GM18499 (cell line): ENCODE results near the gene NODAL.

Experiments
- ATAC-seq: cut with Tn5 transposase; IDR thresholded peaks from one replicate; pipeline ENCODE4 v1.9.1; 2021; ENCODE audit warnings: moderate number of reproducible peaks; ENCODE audit not compliant: insufficient read depth, unreplicated experiment

The NODAL gene

DNA sequence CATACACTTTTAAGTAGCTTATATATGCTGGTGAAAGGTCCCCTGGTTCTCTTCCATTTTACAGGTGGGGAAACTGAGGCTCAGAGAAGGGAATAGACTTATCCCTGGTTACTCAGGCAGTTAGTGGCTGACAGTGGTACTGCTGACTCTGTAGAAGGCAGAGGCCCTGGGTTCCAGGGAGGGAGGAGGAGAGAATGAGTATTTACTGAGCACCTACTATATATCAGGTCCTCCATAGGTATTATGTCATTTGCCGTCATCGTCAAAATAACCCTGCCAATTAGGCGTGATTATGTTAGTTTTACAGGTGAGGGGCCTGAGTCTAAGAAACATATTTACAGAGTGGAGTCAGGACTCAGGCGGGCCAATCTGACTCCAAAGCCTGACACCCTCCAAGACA is 23.8 kb upstream of the NODAL start:
- ATAC-seq: no peak

DNA sequence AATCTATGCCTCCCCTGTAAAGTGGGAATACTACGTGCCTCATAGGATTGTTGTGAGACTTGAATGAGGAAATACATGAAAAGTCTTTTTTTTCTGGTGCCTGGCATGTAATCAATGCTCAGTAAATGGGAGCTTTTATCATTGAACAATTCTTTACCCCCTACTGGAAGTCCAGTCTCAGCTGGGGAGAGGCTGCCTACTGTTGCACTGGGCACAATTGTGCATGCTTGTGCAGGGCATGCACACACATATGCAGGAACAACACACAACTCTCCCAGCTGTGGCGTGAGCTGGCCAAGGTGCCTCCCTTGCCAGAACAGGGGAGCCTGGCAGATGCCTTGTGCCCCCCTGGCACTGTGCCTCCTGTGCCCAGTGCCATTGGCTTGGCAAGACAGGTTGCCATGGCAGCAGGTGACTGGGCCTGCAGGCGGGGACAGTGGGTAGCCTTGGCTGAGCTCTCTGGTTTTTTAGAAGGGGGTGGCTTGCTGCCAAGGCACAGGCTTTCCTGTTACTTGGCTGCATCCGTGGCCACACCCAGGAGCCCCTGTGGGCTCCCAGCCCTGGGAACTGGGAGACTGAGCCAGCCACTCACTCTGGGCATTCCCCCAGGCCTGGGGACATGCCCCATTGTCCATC is 21.0 kb upstream of the NODAL start:
- ATAC-seq: no peak

DNA sequence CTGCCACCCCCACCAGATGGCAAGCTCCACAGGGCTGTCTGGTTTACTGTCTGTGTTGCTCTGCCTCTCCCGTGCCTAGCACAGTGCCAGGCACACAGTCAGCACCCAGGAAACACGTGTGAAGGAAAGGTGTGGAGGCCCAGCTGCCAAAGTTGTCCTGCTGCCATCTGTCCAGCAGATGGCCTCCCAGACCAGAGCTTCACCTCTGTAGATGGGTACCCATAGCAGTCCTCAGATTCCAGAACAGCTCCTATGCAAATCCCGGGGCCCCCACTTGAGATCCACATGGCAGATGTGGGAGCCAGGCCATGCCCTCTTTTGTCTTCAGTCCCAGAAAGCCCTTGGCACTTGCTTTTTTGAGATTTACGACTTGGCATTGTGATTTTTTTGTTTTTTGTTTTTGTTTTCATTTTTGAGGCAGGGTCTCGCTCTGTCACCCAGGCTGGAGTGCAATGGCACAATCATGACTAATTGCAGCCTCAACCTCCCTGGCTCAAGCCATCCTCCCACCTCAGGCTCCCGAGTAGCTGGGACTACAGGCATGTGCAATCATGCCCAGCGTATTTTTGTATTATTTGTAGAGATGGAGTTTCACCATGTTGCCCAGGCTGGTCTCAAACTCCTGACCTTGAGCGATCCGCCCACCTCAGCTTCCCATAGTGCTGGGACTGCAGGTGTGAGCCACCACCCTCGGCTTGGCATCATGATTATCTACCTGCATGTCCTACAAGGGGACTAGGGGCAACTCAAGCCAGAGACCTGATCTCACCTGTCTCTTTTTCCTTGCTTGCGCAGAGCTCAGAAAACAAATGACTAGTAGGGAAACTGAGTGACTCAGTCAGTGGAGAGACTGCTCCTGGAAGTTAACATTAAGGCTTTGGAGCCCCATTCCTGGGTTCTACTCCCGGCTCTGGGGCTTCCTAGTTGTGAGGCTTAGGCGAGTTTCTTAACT is 20.2 kb upstream of the NODAL start:
- no peak for ATAC-seq

DNA sequence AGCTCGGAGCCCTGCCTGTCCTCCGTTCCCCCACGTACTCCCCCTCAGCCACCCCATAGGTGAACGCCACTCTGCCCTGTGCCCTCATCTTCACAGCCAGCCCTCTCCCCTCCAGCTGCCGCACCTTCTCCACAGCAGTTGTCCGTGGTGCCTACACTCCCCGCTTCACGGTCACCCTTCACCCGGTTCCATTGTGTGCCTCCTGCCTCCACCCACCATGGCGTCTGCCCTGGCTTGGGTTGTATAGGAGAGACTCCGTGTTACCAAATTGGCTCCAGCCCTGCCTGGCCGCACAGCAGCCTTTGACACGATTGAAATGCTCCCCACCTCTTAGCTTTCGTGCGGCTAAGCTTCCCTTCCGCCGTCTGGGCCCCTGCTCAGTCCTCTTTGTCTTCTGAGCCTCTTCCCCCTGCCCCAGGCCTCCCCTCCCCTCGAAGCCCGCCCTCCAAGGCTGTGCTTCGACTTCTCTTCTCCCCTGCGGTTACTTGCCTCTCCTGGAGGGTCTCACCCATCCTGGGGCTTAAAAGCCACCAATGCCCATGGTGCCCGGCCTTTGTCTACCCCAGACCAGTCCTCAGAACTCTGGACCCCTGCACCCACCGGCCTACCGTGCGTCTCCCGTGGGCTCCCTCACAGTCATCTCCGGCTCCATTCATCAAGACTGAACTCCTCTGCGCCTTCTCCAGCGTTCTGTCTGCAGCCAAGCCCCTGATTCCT is 18.5 kb upstream of the NODAL start:
- ATAC-seq: no peak

DNA sequence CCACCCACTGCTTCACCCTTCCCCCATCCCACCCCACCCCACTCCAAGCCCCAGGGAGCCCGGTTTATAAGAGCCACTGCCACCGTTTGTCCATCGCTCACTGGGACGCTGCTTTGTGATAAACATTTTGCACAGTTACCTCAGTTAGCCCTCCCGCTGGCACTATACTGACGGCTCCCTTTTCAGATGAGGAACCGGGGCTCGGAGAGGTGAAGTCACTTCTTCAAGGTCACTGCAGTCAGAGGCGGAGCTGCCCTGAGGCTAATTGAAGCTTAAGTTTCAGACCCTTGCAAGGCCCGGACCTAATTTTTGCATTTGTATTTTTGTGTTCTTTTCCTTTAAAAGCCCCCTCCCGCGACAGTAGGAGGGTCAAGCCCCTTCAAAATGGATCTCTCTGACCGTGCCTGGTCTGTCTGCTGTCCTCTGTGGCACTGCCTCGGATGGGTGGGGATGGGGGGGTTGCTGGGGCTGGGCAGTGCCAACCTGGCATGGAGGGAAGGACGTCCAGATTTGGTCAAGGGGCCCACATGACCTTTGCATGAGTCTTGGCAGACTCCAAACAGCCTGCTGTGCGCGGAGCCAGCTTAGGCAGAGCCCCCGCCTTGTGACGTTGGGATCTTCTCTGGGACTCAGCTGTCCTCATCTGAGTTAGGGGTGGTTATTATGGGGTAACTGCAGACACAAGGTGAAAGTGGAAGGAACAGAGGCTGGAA is 17.7 kb upstream of the NODAL start:
- ATAC-seq: no peak

DNA sequence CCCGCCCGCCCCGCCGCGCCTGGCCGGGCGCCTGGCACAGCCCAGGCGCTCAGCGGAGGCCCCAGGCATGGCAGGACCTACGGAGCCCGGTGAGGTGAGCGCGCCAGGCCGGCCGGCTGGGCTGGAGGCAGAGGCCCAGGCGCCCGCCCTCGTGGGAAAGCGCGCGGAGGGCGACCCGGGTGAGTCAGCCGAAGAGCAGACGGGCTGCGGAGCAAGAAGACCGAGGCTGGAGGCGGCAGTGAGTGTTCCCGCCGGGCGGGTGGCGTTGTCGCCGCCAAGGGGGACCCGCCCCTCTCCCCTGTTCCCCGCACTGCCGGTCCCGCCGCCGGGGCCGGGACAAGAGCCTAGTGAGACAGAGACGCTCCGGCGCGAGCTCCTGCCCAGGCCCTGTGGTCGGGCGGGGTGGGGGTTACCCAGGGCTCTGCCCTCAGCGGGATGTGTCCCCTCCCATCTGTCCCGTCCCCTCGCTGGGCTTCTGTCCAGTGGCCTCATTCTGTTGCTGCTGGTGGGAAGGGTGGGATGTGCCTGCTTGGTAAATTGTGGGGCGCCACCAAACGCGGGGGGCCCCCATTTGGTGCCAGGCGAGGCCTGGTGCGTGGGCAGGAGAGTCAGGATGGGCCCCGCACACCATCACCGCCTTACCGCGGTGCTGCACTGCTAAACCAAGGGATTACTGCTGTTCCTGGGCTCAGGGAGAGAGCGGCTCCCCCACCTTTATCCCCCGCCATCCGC is 17.0 kb upstream of the NODAL start:
- ATAC-seq: no peak

DNA sequence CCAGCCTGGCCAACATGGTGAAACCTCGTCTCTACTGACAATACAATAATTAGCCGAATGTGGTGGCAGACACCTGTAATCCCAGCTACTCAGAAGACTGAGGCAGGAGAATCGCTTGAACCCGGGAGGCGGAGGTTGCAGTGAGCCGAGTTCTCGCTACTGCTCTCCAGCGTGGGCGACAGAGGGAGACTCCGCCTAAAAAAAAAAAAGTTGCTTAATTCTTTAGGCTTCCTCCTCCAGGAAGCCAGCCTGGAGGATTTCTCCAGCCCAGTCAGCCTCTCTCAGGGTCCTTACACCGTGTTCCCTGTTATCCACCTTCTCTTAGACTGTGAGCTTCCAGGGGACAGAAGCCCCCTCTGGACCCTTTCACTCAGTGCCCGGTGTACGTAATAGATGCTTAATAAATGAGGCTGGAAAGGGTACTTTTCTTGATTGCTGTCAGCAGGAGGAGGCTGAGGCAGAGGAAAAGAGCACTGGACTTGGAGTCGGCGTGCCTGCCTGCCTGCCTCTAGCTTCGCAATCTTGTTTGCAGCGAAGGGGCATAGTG is 16.4 kb upstream of the NODAL start:
- no peak for ATAC-seq

DNA sequence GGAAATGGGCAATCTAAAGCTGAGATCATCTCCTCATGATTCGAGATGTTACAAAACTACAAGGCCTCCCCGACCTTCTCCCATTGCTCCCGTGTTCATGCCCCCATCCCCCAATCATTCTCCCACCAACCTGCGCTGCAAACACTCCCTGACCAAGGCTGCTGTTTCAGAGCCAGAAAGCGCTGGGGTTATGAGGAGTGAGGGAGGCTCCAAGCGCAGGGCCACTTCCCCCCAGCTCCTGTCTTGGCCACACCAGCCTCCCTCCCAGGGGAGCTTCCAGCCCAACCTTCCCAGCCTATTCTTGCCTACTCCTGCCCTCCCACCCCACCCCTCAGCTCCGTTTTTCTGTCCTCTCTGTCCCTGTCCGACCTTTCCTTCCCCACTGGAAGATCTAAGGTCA is 14.7 kb upstream of the NODAL start:
- ATAC-seq: no peak

DNA sequence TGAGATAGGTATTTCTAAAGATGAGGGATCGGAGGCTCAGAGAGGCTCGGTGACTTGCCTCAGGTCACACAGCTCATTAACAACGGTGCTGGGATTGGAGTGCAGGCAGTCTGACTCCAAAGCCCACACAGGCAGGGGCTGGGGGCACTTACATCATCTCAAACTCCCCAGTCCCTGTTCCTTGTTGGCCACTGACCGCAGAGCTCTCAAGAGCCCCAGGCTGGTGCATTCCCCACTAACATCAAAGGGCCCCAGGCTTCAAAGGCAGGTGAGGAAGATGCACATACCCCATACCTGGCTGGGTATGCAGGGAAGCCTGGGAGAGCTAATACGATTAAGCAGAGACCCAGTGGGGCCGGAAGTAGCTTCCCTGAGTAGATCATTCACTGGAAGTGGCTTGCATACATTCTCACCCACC is 13.7 kb upstream of the NODAL start:
- ATAC-seq: no peak

DNA sequence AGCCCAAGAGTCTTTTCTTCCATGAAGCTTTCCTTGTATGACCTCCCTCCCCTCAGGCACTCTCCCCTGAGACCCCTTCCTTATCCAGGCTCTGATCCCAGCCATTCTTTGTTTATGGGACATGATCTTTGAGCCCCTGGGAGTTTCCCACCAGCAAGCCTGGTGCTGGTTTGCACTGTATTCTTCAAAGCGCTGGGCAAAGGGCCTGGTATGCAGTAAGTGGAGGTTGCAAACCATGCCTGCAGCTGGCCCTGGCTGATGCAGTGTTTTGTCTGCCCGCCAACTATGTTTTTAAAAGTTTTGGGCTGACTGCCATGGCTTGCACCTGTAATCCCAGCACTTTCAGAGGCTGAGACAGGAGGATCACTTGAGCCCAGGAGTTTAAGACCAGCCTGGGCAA is 6.8 kb upstream of the NODAL start:
- ATAC-seq: no peak

DNA sequence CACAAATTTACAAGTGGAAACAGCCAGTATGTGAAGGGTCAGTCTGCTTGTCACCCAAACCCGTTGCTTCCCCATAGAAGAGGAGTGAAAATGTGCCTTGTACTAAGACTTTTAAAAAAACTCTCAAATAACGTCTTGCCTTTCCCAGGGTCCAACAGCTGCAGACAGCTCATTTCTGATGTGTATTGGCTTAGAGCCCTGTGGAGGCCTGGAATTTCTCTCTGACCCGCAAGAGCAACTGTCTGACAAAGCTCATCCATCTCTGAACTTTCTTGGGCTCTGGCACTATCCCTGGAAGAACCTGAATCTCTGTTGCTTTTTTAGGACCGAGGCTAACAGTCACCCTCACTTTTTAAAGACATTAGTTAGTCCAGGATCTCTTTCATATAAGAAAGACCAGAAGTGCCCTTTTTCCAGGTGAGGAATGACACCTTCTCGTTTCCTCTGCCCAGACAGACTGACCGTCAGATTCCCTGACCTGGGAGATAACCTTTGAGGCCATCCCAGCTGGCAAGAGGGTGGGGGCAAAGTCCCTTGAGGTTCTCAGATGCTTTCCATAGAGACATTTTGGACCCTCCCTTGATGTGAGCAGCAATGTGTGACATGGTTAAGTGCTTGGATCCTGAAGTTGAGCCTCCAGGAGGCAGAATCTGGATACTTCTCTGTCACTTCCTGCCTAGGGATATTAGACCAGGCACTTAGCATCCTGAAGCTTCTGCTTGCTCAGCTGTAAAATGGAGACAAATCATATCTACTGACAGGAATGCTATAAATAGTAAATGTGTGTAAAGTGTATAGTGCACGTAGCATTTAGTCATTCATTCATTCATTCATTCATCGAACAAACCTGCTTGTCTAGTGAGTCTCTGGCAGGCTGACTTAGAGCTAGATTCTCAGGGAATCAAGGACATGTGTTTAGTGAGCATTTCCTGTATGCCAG is 4.5 kb upstream of the NODAL start:
- ATAC-seq: no peak

DNA sequence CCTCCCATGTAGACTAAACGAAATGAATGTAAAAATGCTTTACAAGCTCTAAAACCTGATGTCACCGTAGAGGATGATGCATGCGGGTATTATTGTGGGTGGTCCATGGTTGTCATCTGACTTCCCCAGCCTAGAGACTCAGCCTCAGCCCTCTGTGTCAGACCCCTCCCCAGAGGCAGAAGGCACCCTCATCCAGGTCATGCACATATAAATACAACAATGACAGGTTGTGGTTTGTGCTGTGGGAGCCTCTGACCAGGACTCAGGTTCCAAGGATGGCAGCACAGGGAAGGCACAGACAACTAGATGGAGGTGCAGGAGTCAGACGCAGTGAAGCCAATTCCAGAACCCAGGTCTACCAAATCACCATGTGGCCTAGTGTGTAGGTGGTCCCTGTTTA is 3.3 kb upstream of the NODAL start:
- no peak for ATAC-seq

DNA sequence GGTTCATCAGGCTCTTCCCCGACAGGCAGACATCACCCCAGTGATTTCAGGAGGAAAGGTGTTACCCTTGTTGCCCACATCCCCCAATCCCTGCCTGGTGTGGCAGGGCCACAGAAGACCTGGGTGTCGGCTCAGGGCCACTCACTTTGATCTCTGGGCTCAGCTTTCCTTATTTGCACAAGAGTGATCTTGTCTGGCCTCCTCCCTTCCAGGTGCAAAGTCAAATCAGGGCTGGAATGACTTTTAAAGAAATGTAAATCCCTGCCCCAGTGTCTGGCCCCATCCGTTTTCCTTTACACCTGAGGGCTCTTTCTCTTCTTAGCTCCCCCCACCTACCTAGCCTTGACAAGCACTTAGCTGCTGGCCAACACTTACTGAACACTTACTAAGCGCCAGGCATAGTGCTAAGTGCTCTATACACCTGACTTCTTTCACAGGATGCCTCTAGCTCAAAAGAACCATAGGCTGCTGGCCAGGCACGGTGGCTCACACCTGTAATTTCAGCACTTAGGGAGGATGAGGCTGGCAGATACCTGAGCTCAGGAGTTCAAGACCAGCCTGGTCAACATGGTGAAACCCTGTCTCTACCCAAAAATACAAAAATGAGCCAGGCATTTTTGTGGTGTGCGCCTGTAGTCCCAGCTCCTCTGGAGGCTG is 979 bp upstream of the NODAL start:
- ATAC-seq: no peak

DNA sequence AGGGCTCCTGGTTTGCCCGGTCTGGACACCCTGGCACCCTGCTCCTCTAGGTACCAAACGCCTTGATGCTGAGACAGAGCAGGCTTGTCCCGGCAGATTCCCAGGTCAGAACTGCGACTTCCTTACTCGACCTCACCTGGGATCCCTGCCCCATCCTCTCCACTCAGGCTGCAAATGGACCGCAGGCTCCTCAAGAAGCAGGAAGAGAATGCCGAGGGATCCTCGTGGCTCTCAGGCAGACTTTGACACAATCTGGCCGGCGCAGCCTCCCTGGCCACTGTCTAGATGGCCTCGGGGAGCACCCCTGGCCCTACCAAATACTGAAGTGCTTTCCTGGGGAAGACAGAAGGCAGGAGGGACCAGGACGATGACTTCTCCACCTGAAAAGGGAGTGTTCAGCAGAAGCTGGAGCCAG is 421 bp upstream of the NODAL start:
- ATAC-seq: no peak

DNA sequence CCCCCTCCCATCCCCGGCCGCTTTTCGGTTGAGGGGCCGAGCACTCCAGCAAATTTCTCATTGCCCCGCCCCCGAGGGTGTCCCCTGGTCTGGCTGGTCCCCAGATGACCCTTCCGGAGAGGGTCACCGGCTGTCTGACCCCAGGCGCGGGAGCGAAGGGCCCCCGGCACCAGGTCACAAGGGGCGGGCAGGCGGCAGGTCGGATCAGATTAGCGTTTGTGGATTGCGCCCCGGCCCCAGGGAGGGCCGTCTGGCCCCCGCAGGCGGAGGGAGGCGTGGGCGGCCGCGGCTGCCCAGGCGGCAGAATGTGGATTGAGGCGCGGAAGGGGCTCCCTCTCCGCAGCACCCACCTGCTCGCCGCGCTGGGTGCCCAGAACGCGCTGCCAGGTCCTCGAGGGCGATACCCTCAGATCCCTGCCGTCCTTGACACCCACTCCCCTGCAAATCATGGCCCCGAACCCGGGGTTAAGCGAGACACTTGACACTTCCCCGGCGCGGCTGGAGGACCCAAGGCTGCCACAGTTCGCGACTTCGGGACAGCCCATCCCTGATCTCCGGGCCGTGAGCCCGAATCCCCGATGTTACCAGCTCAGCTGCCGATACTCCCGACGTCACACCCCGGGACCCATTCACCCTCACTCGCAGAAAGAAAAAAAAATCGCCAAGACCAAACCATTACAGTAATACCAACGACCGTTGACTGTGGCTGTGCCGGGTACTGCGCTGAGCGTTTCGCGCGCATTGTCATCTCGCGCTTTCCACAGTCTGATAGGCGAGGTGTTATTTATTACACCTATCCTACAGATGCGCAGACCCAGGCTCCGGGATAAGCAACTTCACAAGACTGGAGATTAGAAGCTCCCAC is 953 bp downstream of the NODAL start:
- ATAC-seq: no peak

DNA sequence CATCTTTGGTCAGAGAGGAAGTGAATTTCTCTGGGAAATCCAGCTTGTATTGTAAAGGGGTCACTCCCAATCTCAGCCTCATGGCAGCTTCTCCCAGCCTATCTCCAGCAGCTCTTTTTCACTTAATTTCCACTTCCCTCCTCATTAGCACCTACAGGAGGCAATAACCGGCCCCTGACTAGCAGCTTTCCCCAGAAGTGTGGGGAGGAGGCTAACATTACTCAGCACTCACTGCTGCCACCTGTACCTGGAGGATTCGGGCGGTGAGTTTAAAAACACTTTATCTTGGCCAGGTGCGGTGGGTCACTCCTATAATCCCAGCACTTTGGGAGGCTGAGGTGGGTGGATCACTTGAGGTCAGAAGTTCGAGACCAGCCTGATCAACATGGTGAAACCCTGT is 3.8 kb downstream of the NODAL start:
- no peak for ATAC-seq
